ENCODE results near the gene ITPR2. TPM values are rescaled to one million over a fixed set of nuclear protein-coding genes. Genes with fewer than 3 reads are reported as not detected.
"Not testable (repeated sequence)": the region's sequence is repeated elsewhere in the genome, so short reads cannot be mapped to it uniquely, and the experiment has no call there.

The ITPR2 gene
- polyA plus RNA-seq, 3 donors: 14.9 to 18.2 (median 15.1) TPM

DNA sequence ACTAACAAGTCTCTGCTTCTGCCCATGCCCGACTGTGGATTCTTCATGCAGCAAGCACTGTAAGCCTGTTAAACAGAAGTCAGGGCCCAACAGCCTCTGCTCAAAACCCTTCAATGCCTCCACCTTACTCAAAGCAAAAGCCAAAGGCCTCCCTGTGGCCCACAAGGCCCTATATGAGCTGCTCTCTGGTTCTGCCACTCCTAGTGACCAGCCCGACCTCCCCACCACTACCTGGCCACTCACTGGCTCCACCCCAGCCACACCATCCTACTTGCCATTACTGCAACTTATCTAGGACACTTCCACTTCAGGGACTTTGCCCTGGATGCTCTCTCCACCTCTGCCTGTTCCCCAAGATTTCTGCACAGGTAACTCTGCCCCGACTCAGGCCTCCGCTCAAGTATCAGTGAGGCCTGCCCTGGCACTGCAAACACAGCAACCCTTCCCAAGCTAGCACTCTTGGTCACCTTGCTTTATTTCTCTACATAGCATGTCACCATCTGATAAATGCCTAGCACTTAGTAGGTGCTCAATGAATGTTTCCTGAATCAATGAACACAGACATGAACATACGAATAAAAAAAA lies 88.9 kb downstream of the ITPR2 start:
- no peak for DNase-seq (ENCODE audit: extremely low read depth in 1 of 11, low read depth in 9 of 11, low spot score in 4 of 11)

GRCh38 chr12:26741584-26742227 lies 91.3 kb downstream of the ITPR2 start:
- DNase-seq (ENCODE audit: extremely low read depth in 1 of 11, low read depth in 9 of 11, low spot score in 4 of 11): no peak

GRCh38 chr12:26740991-26741390 lies 92.0 kb downstream of the ITPR2 start:
- DNase-seq (ENCODE audit: extremely low read depth in 1 of 11, low read depth in 9 of 11, low spot score in 4 of 11): no peak

- no peak for DNase-seq (ENCODE audit: extremely low read depth in 1 of 11, low read depth in 9 of 11, low spot score in 4 of 11)
These were observed 92.6 kb downstream of the ITPR2 start for GRCh38 chr12:26740348-26740747.

- no peak for DNase-seq (ENCODE audit: extremely low read depth in 1 of 11, low read depth in 9 of 11, low spot score in 4 of 11)
These were observed 95.4 kb downstream of the ITPR2 start for GRCh38 chr12:26737487-26738030.

GRCh38 chr12:26736563-26737486 lies 96.2 kb downstream of the ITPR2 start:
- DNase-seq (ENCODE audit: extremely low read depth in 1 of 11, low read depth in 9 of 11, low spot score in 4 of 11): no peak

DNA sequence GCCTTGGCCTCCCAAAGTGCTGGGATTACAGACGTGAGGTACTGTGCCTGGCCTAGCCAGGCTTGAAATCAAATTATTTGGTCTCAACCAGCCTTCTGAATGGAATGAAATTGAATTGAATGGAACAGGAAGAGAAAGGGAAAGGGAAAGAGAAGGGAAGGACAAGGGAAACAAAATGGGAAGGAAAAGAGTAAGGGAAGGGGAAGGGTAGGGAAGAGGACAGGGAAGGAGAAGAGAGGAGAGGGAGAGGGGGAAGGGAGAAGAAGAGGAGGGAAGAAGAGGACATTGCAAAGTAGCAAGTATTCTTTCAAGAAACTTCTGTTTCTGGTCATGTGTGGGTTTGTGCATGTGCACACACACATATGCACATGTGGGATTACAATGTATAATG lies 97.8 kb downstream of the ITPR2 start:
- DNase-seq (ENCODE audit: extremely low read depth in 1 of 11, low read depth in 9 of 11, low spot score in 4 of 11): no peak

- no peak for DNase-seq (ENCODE audit: extremely low read depth in 1 of 11, low read depth in 9 of 11, low spot score in 4 of 11)
These were observed 98.3 kb downstream of the ITPR2 start for GRCh38 chr12:26734510-26735248.

- no peak for DNase-seq (ENCODE audit: extremely low read depth in 1 of 11, low read depth in 9 of 11, low spot score in 4 of 11)
These were observed 100.7 kb downstream of the ITPR2 start for GRCh38 chr12:26732005-26732908.

DNA sequence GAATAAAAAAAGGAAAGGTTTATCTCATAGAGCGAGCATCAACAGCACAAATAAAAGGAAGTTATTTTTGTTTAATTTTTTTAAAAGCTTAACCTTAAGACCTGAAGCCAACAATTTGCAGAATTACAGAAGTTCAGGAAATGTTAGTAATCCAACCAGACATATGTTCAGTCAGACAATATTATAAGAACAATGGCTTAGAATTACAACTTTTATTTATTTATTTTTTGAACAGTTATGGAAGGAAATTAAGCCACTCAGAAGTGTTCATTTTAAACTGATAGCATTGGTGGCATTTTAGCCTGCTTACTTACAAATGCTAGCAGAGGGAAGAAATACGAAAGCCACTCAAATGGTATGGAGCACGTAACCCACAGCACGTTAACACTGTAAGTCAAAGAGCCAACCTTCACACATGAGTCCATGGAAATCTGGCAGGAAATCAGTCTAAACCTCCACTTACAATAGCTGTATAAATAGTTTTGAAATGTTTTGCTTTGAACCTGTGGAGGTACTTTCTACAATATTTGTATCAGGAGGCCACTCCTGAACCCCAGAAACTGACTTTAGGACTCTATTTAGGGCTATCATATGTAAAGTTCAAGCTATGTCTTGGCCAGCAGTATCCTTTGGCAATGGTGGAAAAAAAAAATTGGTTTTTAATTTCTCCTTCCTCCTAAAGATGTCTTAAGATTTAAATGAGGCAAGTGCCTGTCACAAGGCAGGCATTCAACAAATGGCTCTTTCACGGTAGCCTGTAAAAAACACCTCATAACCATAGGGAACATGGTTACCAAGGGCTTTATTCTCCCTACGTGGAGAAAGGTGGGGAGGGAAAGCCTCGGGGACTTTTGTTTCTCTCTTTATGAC lies 102.3 kb downstream of the ITPR2 start:
- no peak for DNase-seq (ENCODE audit: extremely low read depth in 1 of 11, low read depth in 9 of 11, low spot score in 4 of 11)

- not testable (repeated sequence) for DNase-seq (ENCODE audit: extremely low read depth in 1 of 11, low read depth in 9 of 11, low spot score in 4 of 11)
These were observed 103.8 kb downstream of the ITPR2 start for GRCh38 chr12:26729137-26729671.

GRCh38 chr12:26728205-26729050 lies 104.6 kb downstream of the ITPR2 start:
- no peak for DNase-seq (ENCODE audit: extremely low read depth in 1 of 11, low read depth in 9 of 11, low spot score in 4 of 11)

DNA sequence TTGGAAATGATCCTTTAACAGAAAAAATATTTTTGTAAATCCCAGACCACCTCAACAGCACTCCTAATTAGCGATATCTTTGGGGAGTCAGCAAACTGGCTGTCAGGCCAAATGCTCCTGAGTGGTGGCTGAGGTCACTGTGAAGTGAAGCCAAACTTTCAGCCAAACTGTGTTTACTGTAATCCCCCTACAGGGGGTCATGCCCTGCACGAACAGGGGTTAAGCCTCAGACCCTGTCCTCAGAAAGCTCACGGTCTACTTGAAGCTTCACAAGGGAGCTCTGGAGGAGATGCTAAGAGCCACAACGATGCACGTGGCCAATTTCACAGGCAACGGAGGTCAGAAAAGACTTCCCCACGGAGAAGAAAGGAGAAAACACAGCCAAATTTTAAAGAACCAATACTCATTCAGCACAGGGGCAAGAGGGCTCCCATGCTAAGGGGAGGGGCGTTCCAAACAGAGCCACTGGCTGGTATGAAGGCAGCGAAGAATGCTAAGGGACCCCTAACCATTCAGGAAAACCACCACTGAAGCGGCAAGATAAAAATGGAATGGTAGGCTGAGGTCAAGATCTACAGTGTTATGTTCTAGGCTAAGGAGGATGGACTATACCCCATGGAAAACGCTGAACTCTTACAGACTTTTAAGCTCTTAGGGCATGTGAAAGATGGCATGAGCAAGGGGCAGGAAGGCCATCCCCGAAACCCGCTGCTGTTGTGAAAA lies 105.4 kb downstream of the ITPR2 start:
- DNase-seq (ENCODE audit: extremely low read depth in 1 of 11, low read depth in 9 of 11, low spot score in 4 of 11): no peak

GRCh38 chr12:26726956-26727355 lies 106.0 kb downstream of the ITPR2 start:
- no peak for DNase-seq (ENCODE audit: extremely low read depth in 1 of 11, low read depth in 9 of 11, low spot score in 4 of 11)

DNA sequence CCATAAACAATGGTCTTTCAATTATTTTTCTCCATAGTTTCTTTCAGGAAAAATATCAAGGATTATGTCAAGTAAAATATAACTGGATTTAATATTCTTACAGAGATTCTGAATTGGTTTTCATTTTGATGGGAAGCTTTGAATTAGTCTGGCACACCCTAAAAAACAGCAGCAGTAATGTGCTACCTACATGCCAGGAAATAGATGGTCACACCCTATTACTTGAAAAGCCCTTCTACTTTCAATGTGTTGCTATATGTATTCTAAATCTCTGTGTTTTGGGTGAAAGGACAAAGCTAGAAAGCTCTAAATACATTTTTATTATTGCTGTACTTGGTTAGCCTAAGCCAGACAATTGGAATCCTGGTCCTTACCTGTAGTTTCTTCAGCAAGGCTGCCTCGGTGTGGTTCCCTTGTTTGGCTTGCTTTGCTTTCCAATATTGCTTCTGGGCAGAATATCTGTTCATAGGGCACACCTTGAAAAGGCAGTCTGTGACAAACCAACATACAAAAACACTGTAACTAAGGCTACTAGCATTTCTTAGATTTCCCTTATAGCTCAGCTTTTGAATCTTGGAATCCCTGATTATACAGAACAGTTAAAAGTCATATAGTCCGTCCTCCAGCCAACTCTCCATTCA lies 107.6 kb downstream of the ITPR2 start:
- DNase-seq (ENCODE audit: extremely low read depth in 1 of 11, low read depth in 9 of 11, low spot score in 4 of 11): no peak
